ENCODE measurements around the gene CHPT1.
"Not testable (repeated sequence)": the region's sequence is repeated elsewhere in the genome, so short reads cannot be mapped to it uniquely, and the experiment has no call there.

DNA sequence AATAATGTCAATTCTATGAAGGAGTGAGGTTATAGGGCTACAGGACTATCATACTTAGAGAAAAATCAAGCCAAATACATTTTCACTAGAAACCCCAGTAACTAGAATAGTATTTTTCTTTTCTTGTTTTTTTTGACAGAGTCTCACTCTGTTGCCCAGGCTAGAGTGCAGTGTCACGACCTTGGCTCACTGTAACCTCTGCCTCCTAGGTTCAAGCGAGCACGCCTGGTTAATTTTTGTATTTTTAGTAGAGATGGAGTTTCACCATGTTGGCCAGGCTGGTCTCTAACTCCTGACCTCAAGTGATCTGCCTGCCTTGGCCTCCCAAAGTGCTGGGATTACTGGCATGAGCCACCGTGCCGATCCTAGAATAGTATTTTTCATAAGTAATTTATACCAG, 37.0 kb downstream of the CHPT1 start:
- not testable (repeated sequence) for TF ChIP-seq BHLHE40 (IDR thresholded peaks at IDR 0.05; ENCODE audit: borderline replicate concordance); FOXM1 (IDR thresholded peaks at IDR 0.05; ENCODE audit: borderline replicate concordance); FOXA1 (IDR thresholded peaks at IDR 0.05); TARDBP (IDR thresholded peaks at IDR 0.05)
